ENCODE measurements around the gene THSD7A.

Gene THSD7A

GRCh38 chr7:11681461-11681860 is 150.5 kb downstream of the THSD7A start:
- TF ChIP-seq, protein P1, sequence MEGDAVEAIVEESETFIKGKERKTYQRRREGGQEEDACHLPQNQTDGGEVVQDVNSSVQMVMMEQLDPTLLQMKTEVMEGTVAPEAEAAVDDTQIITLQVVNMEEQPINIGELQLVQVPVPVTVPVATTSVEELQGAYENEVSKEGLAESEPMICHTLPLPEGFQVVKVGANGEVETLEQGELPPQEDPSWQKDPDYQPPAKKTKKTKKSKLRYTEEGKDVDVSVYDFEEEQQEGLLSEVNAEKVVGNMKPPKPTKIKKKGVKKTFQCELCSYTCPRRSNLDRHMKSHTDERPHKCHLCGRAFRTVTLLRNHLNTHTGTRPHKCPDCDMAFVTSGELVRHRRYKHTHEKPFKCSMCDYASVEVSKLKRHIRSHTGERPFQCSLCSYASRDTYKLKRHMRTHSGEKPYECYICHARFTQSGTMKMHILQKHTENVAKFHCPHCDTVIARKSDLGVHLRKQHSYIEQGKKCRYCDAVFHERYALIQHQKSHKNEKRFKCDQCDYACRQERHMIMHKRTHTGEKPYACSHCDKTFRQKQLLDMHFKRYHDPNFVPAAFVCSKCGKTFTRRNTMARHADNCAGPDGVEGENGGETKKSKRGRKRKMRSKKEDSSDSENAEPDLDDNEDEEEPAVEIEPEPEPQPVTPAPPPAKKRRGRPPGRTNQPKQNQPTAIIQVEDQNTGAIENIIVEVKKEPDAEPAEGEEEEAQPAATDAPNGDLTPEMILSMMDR (conservative IDR thresholded peaks at IDR 0.05; ENCODE audit: low read depth) = no peak
- CTCF ChIA-PET = no interaction called here
- no peak overlapping the region for H3K27ac ChIP-seq
- POLR2A ChIA-PET (ENCODE audit: low non-redundant PET) = no interaction called here
- DNase-seq (ENCODE audit: low spot score) = no peak

GRCh38 chr7:11675163-11675562 is 156.8 kb downstream of the THSD7A start:
- ChIA-PET POLR2A (ENCODE audit: low non-redundant PET) (no interaction called here), CTCF (no interaction called here)
- no peak overlapping the region for H3K27ac ChIP-seq
- TF ChIP-seq, protein P1 (conservative IDR thresholded peaks at IDR 0.05; ENCODE audit: low read depth) = no peak
- DNase-seq (ENCODE audit: low spot score) = no peak

DNA sequence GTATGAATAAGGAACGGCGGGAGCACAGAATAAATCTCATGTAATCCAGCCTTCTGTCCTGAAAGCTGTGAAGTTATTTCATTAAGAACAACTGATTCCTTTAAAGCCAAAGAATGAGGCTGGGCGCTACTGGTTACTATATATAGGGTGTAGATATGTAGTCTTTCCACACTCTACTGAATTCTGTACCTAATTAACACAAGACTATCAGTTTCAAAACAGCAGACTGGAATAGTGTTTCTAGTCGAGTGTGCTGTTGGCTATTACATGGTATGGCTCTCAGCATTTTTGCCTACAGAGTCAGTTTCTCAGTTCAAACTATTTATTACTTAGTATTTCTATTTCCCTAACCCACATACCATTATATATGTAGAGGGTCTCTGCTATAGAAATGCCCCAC is 163.3 kb downstream of the THSD7A start:
- TF ChIP-seq, protein P1 (conservative IDR thresholded peaks at IDR 0.05; ENCODE audit: low read depth) = no peak
- ChIA-PET POLR2A (ENCODE audit: low non-redundant PET) (no interaction called here), CTCF (interaction anchor here (0.6 kb wide), 1 partner anchor 142 kb away, joined by 4 read pairs; no protein-coding TSS in a partner anchor)
- DNase-seq (ENCODE audit: low spot score) = no peak
- no peak overlapping the region for H3K27ac ChIP-seq

DNA sequence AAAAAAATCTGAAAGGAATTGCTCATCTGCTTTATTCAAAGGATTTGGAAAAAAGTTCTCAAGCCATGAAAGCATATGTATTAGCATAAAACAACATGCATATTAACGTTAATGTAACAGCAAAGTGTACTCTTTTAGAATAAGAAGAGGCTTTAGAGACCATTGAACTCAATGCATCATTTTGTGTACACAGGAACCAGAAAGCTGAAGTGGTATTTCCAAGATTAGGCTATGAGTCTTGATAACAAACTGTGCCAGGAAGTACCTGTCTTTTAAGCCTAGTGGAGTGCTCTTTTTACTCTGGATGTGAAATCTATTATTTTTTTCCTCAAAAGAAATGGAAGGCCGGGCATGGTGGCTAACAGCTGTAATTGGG is 164.2 kb downstream of the THSD7A start:
- TF ChIP-seq, protein P1 (conservative IDR thresholded peaks at IDR 0.05; ENCODE audit: low read depth) = no peak
- POLR2A ChIA-PET (ENCODE audit: low non-redundant PET) = no interaction called here
- CTCF ChIA-PET = no interaction called here
- no peak overlapping the region for H3K27ac ChIP-seq
- DNase-seq (ENCODE audit: low spot score) = no peak

DNA sequence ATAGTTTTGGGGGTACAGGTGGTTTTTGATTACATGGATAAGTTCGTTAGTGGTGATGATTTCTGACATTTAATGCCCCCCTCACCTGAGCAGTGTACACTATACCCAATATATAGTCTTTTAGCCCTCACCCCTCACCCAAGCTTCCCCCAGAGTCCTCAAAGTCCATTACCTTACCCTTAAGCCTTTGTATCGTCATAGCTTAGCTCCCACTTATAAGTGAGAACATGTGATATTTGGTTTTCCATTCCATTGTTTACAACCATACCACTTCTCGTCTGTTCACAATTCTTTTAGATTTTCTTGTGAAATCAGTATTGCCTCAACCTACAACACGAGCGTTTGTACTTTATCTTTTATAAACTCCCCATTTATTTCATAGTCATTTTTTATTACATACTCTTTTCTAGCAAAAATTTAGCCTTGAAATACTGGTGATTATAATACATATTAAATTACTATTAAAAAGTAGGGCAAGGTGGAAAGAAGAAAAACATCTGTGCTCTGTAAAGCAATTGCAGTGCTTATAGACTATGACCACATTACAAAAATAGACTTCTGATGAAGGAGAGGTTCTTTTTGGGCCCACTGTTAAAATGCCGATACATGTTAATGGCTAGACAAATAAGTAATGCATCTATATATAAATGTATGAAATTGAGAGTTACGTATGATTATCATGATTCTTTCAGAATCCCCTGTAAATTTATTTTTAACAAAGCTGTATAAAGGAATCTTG is 164.8 kb downstream of the THSD7A start:
- no peak overlapping the region for H3K27ac ChIP-seq
- TF ChIP-seq, protein P1 (conservative IDR thresholded peaks at IDR 0.05; ENCODE audit: low read depth) = no peak
- ChIA-PET POLR2A (ENCODE audit: low non-redundant PET) (no interaction called here), CTCF (no interaction called here)
- DNase-seq (ENCODE audit: low spot score) = no peak

- DNase-seq (ENCODE audit: low spot score) = no peak
- TF ChIP-seq, protein P1 (conservative IDR thresholded peaks at IDR 0.05; ENCODE audit: low read depth) = no peak
- H3K27ac ChIP-seq = no peak overlapping the region
- ChIA-PET POLR2A (ENCODE audit: low non-redundant PET) (no interaction called here), CTCF (no interaction called here)
Observed at GRCh38 chr7:11665357-11665756, 166.6 kb downstream of the THSD7A start.
